ENCODE results near the gene ENSA.

GRCh38 chr1:150613061-150613920 lies 16.1 kb downstream of the ENSA start:
- peak; percentile 86 for TF ChIP-seq RCOR1 (IDR thresholded peaks at IDR 0.05; ENCODE audit: insufficient replicate concordance, low read length)
- TF ChIP-seq CTCF (conservative IDR thresholded peaks at IDR 0.05; ENCODE audit: low read depth, low read length) = no peak
- TF ChIP-seq NFE2L2 (IDR thresholded peaks at IDR 0.05; ENCODE audit: low read depth, low read length) = peak; percentile 64; the same call in 1 of the 2 replicates
- no peak for TF ChIP-seq RFX5 (IDR thresholded peaks at IDR 0.05; ENCODE audit: low read depth, low read length)
- TF ChIP-seq FOS (IDR thresholded peaks at IDR 0.05; ENCODE audit: low read depth, low read length) = peak; percentile 98
- TF ChIP-seq CHD1 (IDR thresholded peaks at IDR 0.05; ENCODE audit: low read depth, low read length) = peak; percentile 82; the same call in 1 of the 2 replicates
- no peak for TF ChIP-seq MAZ (IDR thresholded peaks at IDR 0.05; ENCODE audit: borderline replicate concordance, low read depth, low read length)
- peak; percentile 57 for TF ChIP-seq POLR2A (IDR thresholded peaks at IDR 0.05; ENCODE audit: low read depth, low read length)
- TF ChIP-seq RAD21 (IDR thresholded peaks at IDR 0.05; ENCODE audit: low read length) = no peak
- no peak for TF ChIP-seq SMC3 (IDR thresholded peaks at IDR 0.05; ENCODE audit: low read depth, low read length)
- TF ChIP-seq ELK1 (IDR thresholded peaks at IDR 0.05; ENCODE audit: borderline replicate concordance, low read depth, low read length) = no peak
- TF ChIP-seq USF2 (IDR thresholded peaks at IDR 0.05; ENCODE audit: low read depth, low read length) = no peak
- TF ChIP-seq CEBPB (IDR thresholded peaks at IDR 0.05; ENCODE audit: low read depth, low read length) = peak; percentile 88
